HL-60 (cell line): Measurements from ENCODE around the gene CCL17.

Source experiments
- CTCF ChIP-seq: IDR thresholded peaks from one replicate; pipeline ENCODE4 v1.5.1; 2011; ENCODE audit warnings: low read length, control low read depth, inconsistent platforms; ENCODE audit not compliant: insufficient read depth
- GABPA ChIP-seq: IDR thresholded peaks from 2 replicates; pipeline ENCODE4 v1.6.1; 2012; ENCODE audit warnings: low read depth
- POLR2AphosphoS5 ChIP-seq: IDR thresholded peaks from 2 replicates; pipeline ENCODE4 v1.6.1; 2012; ENCODE audit warnings: low read depth

GRCh38 chr16:57462978-57463362 lies 58.4 kb downstream of the CCL17 start:
- TF ChIP-seq POLR2AphosphoS5 (no peak), CTCF (no peak), GABPA (no peak)
